Activated naive CD4-positive, alpha-beta T cell treated with anti-CD3 and anti-CD28 coated beads, Interleukin-2, amount 10 ng/mL, durations not matched to agents 7 days and 5 days (primary cell): ENCODE data around the gene SORCS2.

Experiments
- CTCF ChIA-PET: fragments of 350-600 bp; sonication (Branson Sonifier 250); formaldehyde crosslinking; loops from one replicate; lab custom pipeline; 2021; ENCODE audit warnings: antibody characterized with exemption; lab: Charles Lee
- DNase-seq: peaks from one replicate; pipeline ENCODE4 v3.0.0-alpha.2; 2020
- H3K27ac Mint-ChIP-seq: one replicate; pipeline ENCODE4 v1.8.0; 2021; ENCODE audit warnings: mild to moderate bottlenecking, moderate library complexity, mixed read lengths
- H3K27me3 Mint-ChIP-seq: one replicate; pipeline ENCODE4 v1.8.0; 2021; ENCODE audit warnings: mild to moderate bottlenecking, mixed read lengths
- H3K36me3 Mint-ChIP-seq: one replicate; pipeline ENCODE4 v1.8.0; 2021; ENCODE audit warnings: mixed read lengths
- H3K4me1 Mint-ChIP-seq: one replicate; pipeline ENCODE4 v1.8.0; 2021; ENCODE audit warnings: mixed read lengths
- H3K4me3 Mint-ChIP-seq: one replicate; pipeline ENCODE4 v1.8.0; 2021; ENCODE audit warnings: mild to moderate bottlenecking, moderate library complexity, mixed read lengths
- H3K9me3 Mint-ChIP-seq: one replicate; pipeline ENCODE4 v1.8.0; 2021; ENCODE audit warnings: mixed read lengths

Gene SORCS2

GRCh38 chr4:7426525-7427171 lies 234.3 kb downstream of the SORCS2 start:
- H3K4me3 Mint-ChIP-seq: no peak overlapping the region
- DNase-seq: peak; percentile 16
- no peaks in the 10 kb centered on the region for H3K4me1 Mint-ChIP-seq
- H3K9me3 Mint-ChIP-seq: no peaks in the 10 kb centered on the region
- H3K27me3 Mint-ChIP-seq: no peaks in the 10 kb centered on the region
- H3K27ac Mint-ChIP-seq: no peak overlapping the region
- CTCF ChIA-PET: no interaction called here
- H3K36me3 Mint-ChIP-seq: no peaks in the 10 kb centered on the region

- CTCF ChIA-PET: no interaction called here
- DNase-seq: peak; percentile 7
- Mint-ChIP-seq H3K4me1 (no peaks in the 10 kb centered on the region), H3K36me3 (no peaks in the 10 kb centered on the region), H3K27ac (no peak overlapping the region), H3K4me3 (no peak overlapping the region), H3K9me3 (no peaks in the 10 kb centered on the region), H3K27me3 (no peaks in the 10 kb centered on the region)
Measured at GRCh38 chr4:7427361-7427760, 235.0 kb downstream of the SORCS2 start.

DNA sequence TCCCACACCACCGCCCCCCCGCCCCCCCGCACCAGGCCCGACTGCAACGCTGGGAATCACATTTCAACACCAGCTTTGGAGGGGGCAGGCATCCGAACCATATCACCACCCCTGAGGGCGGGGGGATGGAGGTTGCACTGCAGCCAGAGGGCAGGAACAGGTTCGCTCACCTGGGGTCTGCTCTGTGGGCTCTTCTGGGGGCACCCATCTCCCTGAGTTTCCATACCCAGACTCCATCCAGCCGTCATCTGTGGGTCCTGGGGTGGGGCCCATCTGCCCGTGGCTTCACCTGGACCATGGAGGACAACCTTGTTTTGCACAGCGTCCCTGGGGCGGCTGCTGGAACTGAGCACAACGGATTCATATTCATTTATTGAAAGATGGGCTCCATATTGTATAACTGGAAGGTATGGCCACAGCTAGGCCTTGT lies 235.5 kb downstream of the SORCS2 start:
- Mint-ChIP-seq H3K27ac (no peak overlapping the region), H3K9me3 (no peaks in the 10 kb centered on the region), H3K36me3 (no peaks in the 10 kb centered on the region), H3K27me3 (no peaks in the 10 kb centered on the region), H3K4me1 (no peaks in the 10 kb centered on the region), H3K4me3 (no peak overlapping the region)
- CTCF ChIA-PET: no interaction called here
- DNase-seq: no peak

GRCh38 chr4:7428261-7429068 lies 236.1 kb downstream of the SORCS2 start:
- H3K9me3 Mint-ChIP-seq: no peaks in the 10 kb centered on the region
- H3K27me3 Mint-ChIP-seq: no peaks in the 10 kb centered on the region
- H3K36me3 Mint-ChIP-seq: no peaks in the 10 kb centered on the region
- CTCF ChIA-PET: no interaction called here
- H3K4me3 Mint-ChIP-seq: no peak overlapping the region
- DNase-seq: peak; percentile 15
- no peaks in the 10 kb centered on the region for H3K4me1 Mint-ChIP-seq
- H3K27ac Mint-ChIP-seq: no peak overlapping the region

GRCh38 chr4:7429069-7429416 lies 236.7 kb downstream of the SORCS2 start:
- DNase-seq: peak; percentile 18
- CTCF ChIA-PET: no interaction called here
- Mint-ChIP-seq H3K4me3 (no peak overlapping the region), H3K4me1 (no peaks in the 10 kb centered on the region), H3K27ac (no peak overlapping the region), H3K9me3 (no peaks in the 10 kb centered on the region), H3K36me3 (no peaks in the 10 kb centered on the region), H3K27me3 (no peaks in the 10 kb centered on the region)

- CTCF ChIA-PET: no interaction called here
- no peaks in the 10 kb centered on the region for H3K36me3 Mint-ChIP-seq
- no peaks in the 10 kb centered on the region for H3K9me3 Mint-ChIP-seq
- H3K27me3 Mint-ChIP-seq: no peaks in the 10 kb centered on the region
- H3K27ac Mint-ChIP-seq: no peak overlapping the region
- peak; percentile 11 for DNase-seq
- H3K4me3 Mint-ChIP-seq: no peak overlapping the region
- no peaks in the 10 kb centered on the region for H3K4me1 Mint-ChIP-seq
Measured at GRCh38 chr4:7429601-7430078, 237.3 kb downstream of the SORCS2 start.

- CTCF ChIA-PET: interaction anchor here (1.4 kb wide), 1 partner anchor 290 kb away, joined by 3 read pairs; no protein-coding TSS in a partner anchor
- peak; percentile 9 for DNase-seq
- Mint-ChIP-seq H3K4me1 (no peaks in the 10 kb centered on the region), H3K9me3 (no peaks in the 10 kb centered on the region), H3K36me3 (no peaks in the 10 kb centered on the region), H3K27ac (no peak overlapping the region), H3K27me3 (no peaks in the 10 kb centered on the region), H3K4me3 (no peak overlapping the region)
Measured at GRCh38 chr4:7430368-7430964, 238.1 kb downstream of the SORCS2 start.

GRCh38 chr4:7430965-7431695 lies 238.8 kb downstream of the SORCS2 start:
- DNase-seq: peak; percentile 17
- CTCF ChIA-PET: interaction anchor here (1.4 kb wide), 1 partner anchor 289 kb away, joined by 3 read pairs; no protein-coding TSS in a partner anchor
- H3K27ac Mint-ChIP-seq: no peak overlapping the region
- no peaks in the 10 kb centered on the region for H3K9me3 Mint-ChIP-seq
- H3K36me3 Mint-ChIP-seq: no peaks in the 10 kb centered on the region
- no peaks in the 10 kb centered on the region for H3K4me1 Mint-ChIP-seq
- H3K4me3 Mint-ChIP-seq: no peak overlapping the region
- H3K27me3 Mint-ChIP-seq: no peaks in the 10 kb centered on the region

DNA sequence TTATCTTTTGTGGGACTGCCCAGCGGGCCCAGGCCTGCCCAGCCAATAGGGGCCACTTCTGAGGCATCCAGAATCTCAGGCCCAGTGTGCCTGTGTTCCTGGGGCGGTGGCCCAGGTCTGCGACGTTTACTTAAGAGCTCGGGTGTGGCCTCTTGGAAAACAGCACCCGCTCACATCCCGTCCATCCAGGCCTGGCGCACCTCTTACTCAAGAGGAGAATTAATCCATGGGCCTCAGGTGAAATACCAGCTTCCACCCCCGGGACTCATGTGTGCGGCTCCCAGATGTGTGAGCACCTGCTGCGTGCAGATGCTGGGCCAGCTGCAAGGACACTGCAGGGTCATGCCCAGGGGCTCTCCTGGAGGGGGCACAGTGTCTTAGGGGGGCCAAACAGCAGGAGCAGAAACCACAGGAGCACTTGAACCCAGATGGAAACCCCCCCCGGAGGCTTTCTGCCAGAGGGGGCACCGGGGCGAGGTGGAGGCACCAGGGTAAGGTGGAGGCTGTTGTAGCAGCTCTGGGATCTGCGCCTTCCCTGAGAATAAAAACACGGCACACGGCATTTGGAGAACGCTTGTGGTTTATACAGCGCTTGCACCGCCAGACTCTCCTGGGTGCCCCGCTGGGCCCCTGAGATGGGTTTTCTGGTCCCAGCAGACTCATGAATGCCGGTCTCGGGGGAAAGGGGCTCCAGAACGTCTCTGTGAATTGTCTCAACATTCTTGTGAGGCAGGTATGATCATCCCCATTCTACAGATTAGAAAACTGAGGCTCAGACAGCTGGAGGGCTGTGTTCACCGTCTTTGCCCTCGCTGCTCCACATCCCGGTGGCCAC lies 239.6 kb downstream of the SORCS2 start:
- Mint-ChIP-seq H3K9me3 (no peaks in the 10 kb centered on the region), H3K4me3 (no peak overlapping the region), H3K27me3 (no peaks in the 10 kb centered on the region), H3K4me1 (no peaks in the 10 kb centered on the region), H3K27ac (no peak overlapping the region), H3K36me3 (no peaks in the 10 kb centered on the region)
- peak; percentile 14 for DNase-seq
- CTCF ChIA-PET: interaction anchor here (1.4 kb wide), 1 partner anchor 288 kb away, joined by 3 read pairs; no protein-coding TSS in a partner anchor

DNA sequence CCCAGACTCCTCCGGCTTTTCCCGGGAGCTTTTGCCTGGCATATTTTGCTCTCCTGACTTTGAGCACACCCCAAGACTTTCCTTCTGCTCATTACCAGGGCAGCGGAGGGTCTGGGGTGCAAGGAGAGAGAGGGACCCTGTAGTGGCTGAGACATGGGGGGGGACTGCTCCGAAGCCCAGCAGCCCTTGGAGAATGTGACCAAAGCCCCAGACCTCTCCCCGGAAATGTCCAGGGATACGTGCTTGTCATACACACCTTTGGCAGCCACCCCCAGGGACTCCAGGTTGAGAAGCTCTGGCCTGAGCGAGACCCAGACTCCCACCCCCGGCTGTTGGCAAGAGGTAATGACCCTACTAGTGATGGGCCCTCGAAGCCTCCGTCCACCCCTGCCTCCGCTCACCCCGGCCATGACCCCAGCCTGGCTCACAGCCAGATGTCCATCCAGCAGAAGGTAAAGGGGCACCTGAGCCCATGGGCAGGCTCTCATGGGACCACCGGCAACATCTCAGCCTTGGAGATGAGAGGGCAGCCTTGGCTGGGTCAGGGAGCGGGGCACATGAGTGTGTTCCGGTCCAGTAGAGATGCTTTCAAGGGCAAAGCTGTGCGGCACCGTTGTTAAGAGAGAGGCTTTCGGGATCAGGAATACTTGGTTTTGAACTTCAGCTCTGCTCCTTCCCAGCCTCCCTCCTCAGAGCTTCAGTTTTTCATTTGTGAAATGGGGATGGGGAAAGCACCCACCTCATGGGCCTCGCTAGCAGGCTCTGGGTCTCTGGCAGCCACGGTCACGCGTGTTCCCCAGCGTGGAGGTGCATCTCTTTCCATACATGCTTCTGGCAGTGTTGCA lies 240.4 kb downstream of the SORCS2 start:
- no peak overlapping the region for H3K4me3 Mint-ChIP-seq
- CTCF ChIA-PET: no interaction called here
- H3K27ac Mint-ChIP-seq: no peak overlapping the region
- no peaks in the 10 kb centered on the region for H3K9me3 Mint-ChIP-seq
- H3K27me3 Mint-ChIP-seq: no peaks in the 10 kb centered on the region
- H3K36me3 Mint-ChIP-seq: no peaks in the 10 kb centered on the region
- no peak for DNase-seq
- H3K4me1 Mint-ChIP-seq: no peaks in the 10 kb centered on the region

DNA sequence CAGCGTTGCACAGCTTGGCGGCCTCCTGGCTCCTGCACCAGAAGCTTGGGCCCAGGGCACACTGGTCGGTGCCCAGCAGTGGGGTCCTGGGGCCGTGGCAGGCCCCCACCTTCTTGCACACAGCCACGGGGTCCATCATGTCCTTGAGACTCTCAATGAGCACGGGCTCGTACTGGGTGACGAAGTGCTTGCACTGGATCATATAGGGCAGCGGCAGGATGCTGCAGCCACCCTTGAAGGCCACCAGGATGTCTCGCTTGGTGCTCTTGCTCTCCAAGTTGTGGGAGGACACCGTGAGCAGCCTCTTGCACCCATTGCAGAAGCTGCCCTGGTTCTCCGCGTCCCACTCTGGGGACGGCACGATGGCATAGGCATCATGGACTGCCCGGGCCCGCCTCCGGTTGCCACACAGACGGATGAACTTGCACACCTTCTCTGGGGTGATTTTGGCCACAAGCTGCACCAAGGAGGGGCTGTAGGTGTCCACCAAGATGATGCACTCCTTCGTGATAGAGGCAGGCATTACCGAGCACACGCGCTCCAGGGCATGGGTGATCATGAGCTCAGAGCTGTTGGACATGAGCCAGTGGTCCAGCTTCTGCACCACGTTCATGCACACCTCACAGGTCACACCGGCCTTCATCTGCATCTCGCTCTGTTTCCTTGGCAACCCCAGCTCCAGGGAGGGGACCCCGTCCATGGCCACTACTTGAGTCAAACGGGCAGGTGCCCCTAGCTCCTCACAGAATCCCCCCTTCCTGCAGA lies 241.2 kb downstream of the SORCS2 start:
- DNase-seq: no peak
- CTCF ChIA-PET: no interaction called here
- H3K27ac Mint-ChIP-seq: no peak overlapping the region
- no peaks in the 10 kb centered on the region for H3K4me1 Mint-ChIP-seq
- H3K9me3 Mint-ChIP-seq: no peaks in the 10 kb centered on the region
- no peaks in the 10 kb centered on the region for H3K36me3 Mint-ChIP-seq
- no peaks in the 10 kb centered on the region for H3K27me3 Mint-ChIP-seq
- no peak overlapping the region for H3K4me3 Mint-ChIP-seq

- no peak for DNase-seq
- H3K36me3 Mint-ChIP-seq: no peaks in the 10 kb centered on the region
- H3K27ac Mint-ChIP-seq: no peak overlapping the region
- CTCF ChIA-PET: no interaction called here
- no peaks in the 10 kb centered on the region for H3K4me1 Mint-ChIP-seq
- no peak overlapping the region for H3K4me3 Mint-ChIP-seq
- H3K9me3 Mint-ChIP-seq: no peaks in the 10 kb centered on the region
- H3K27me3 Mint-ChIP-seq: no peaks in the 10 kb centered on the region
Measured at GRCh38 chr4:7434141-7434765, 241.9 kb downstream of the SORCS2 start.
